ENCODE results near the gene CXCL3.

CXCL3 gene

GRCh38 chr4:74000301-74000700, 38.2 kb downstream of the CXCL3 start:
- H3K4me2 ChIP-seq (ENCODE audit: low read length) = no peak overlapping the region
- no peaks in the 10 kb centered on the region for H3F3A ChIP-seq (ENCODE audit: control insufficient read depth, insufficient read depth)
- H3K9me2 ChIP-seq (replicated peaks; ENCODE audit: control insufficient read depth, low read length) = no peaks in the 10 kb centered on the region
- H3K36me3 ChIP-seq (ENCODE audit: control insufficient read depth, low read length) = no peaks in the 10 kb centered on the region
- H3K9me3 ChIP-seq (ENCODE audit: control insufficient read depth, insufficient read depth, low read length) = no peaks in the 10 kb centered on the region
- H3K4me3 ChIP-seq (ENCODE audit: low read length) = no peak overlapping the region
- H3K4me1 ChIP-seq (ENCODE audit: control insufficient read depth, low read length) = no peaks in the 10 kb centered on the region
- H3K27me3 ChIP-seq (ENCODE audit: control insufficient read depth, low read length) = no peaks in the 10 kb centered on the region
- H4K20me1 ChIP-seq (ENCODE audit: control insufficient read depth, insufficient read depth, low read depth, low read length) = no peaks in the 10 kb centered on the region
- TF ChIP-seq, protein P1, sequence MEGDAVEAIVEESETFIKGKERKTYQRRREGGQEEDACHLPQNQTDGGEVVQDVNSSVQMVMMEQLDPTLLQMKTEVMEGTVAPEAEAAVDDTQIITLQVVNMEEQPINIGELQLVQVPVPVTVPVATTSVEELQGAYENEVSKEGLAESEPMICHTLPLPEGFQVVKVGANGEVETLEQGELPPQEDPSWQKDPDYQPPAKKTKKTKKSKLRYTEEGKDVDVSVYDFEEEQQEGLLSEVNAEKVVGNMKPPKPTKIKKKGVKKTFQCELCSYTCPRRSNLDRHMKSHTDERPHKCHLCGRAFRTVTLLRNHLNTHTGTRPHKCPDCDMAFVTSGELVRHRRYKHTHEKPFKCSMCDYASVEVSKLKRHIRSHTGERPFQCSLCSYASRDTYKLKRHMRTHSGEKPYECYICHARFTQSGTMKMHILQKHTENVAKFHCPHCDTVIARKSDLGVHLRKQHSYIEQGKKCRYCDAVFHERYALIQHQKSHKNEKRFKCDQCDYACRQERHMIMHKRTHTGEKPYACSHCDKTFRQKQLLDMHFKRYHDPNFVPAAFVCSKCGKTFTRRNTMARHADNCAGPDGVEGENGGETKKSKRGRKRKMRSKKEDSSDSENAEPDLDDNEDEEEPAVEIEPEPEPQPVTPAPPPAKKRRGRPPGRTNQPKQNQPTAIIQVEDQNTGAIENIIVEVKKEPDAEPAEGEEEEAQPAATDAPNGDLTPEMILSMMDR (IDR thresholded peaks at IDR 0.05; ENCODE audit: low read depth, low read length, poor library complexity, severe bottlenecking) = no peak
- no peak for TF ChIP-seq EZH2phosphoT487 (IDR thresholded peaks at IDR 0.05; ENCODE audit: borderline replicate concordance, low read length)
- H3K79me2 ChIP-seq (ENCODE audit: control insufficient read depth, low read length) = no peaks in the 10 kb centered on the region
- no peak overlapping the region for H3K27ac ChIP-seq (ENCODE audit: low read depth, low read length)

- no peaks in the 10 kb centered on the region for H3F3A ChIP-seq (ENCODE audit: control insufficient read depth, insufficient read depth)
- no peaks in the 10 kb centered on the region for H3K79me2 ChIP-seq (ENCODE audit: control insufficient read depth, low read length)
- no peaks in the 10 kb centered on the region for H3K36me3 ChIP-seq (ENCODE audit: control insufficient read depth, low read length)
- no peaks in the 10 kb centered on the region for H3K27me3 ChIP-seq (ENCODE audit: control insufficient read depth, low read length)
- no peak within 1 kb of the TSS for H3K27ac ChIP-seq (ENCODE audit: low read depth, low read length)
- H3K4me1 ChIP-seq (ENCODE audit: control insufficient read depth, low read length) = no peaks in the 10 kb centered on the region
- no peaks in the 10 kb centered on the region for H3K9me2 ChIP-seq (replicated peaks; ENCODE audit: control insufficient read depth, low read length)
- H3K4me3 ChIP-seq (ENCODE audit: low read length) = no peak within 1 kb of the TSS
- no peak within 1 kb of the TSS for H3K4me2 ChIP-seq (ENCODE audit: low read length)
- no peaks in the 10 kb centered on the region for H4K20me1 ChIP-seq (ENCODE audit: control insufficient read depth, insufficient read depth, low read depth, low read length)
- no peaks in the 10 kb centered on the region for H3K9me3 ChIP-seq (ENCODE audit: control insufficient read depth, insufficient read depth, low read length)
- no peak for TF ChIP-seq EZH2phosphoT487 (IDR thresholded peaks at IDR 0.05; ENCODE audit: borderline replicate concordance, low read length)
- TF ChIP-seq, protein P1 (IDR thresholded peaks at IDR 0.05; ENCODE audit: low read depth, low read length, poor library complexity, severe bottlenecking) = no peak
These were observed 40.2 kb downstream of the CXCL3 start, which contains the start of gene CXCL5 for GRCh38 chr4:73998040-73999011. CXCL5 (minus strand) TSS chr4:73998677; CDS start chr4:73998581, 96 bp downstream.

- H3K79me2 ChIP-seq (ENCODE audit: control insufficient read depth, low read length) = no peaks in the 10 kb centered on the region
- no peak overlapping the region for H3K4me2 ChIP-seq (ENCODE audit: low read length)
- H3K4me1 ChIP-seq (ENCODE audit: control insufficient read depth, low read length) = no peaks in the 10 kb centered on the region
- H3K36me3 ChIP-seq (ENCODE audit: control insufficient read depth, low read length) = no peaks in the 10 kb centered on the region
- H3F3A ChIP-seq (ENCODE audit: control insufficient read depth, insufficient read depth) = no peaks in the 10 kb centered on the region
- H3K27me3 ChIP-seq (ENCODE audit: control insufficient read depth, low read length) = no peaks in the 10 kb centered on the region; the same call in 1 of the 2 replicates
- H4K20me1 ChIP-seq (ENCODE audit: control insufficient read depth, insufficient read depth, low read depth, low read length) = no peaks in the 10 kb centered on the region
- TF ChIP-seq, protein P1 (IDR thresholded peaks at IDR 0.05; ENCODE audit: low read depth, low read length, poor library complexity, severe bottlenecking) = no peak
- no peak for TF ChIP-seq EZH2phosphoT487 (IDR thresholded peaks at IDR 0.05; ENCODE audit: borderline replicate concordance, low read length)
- H3K9me3 ChIP-seq (ENCODE audit: control insufficient read depth, insufficient read depth, low read length) = no peaks in the 10 kb centered on the region
- H3K9me2 ChIP-seq (replicated peaks; ENCODE audit: control insufficient read depth, low read length) = no peaks in the 10 kb centered on the region
- H3K4me3 ChIP-seq (ENCODE audit: low read length) = no peak overlapping the region
- H3K27ac ChIP-seq (ENCODE audit: low read depth, low read length) = no peak overlapping the region
These were observed 46.4 kb downstream of the CXCL3 start for GRCh38 chr4:73992050-73992449.

All from DOHH2 (cell line).